Small intestine (tissue), 7 donors: ENCODE measurements around the gene BCL3. TPM values are rescaled to one million over a fixed set of nuclear protein-coding genes. Genes with fewer than 3 reads are reported as not detected.
A peak's percentile ranks its signal among the peaks of the same experiment; 100 is the strongest.
"Not testable (repeated sequence)": the region's sequence is repeated elsewhere in the genome, so short reads cannot be mapped to it uniquely, and the experiment has no call there.

Source experiments
- DNase-seq, 2 donors: peaks; one replicate each; pipeline versions ENCODE4 v3.0.0 to v3.0.0-alpha.2; 2013
- FAIRE-seq: peaks from 2 replicates; lab custom pipeline; 2012; peaks lifted over from hg19 to GRCh38; lab: Jason Lieb, UNC
- H3K27ac ChIP-seq, 3 donors: one replicate each; pipeline ENCODE4 v1.5.1; 2013; ENCODE audit warnings: low read length in 2 of 3, mild to moderate bottlenecking in 2 of 3, control low read depth in 1 of 3, inconsistent platforms in 1 of 3, low read depth in 1 of 3, moderate library complexity in 1 of 3
- H3K27me3 ChIP-seq, 3 donors: one replicate each; pipeline ENCODE4 v1.6.1; 2013; ENCODE audit warnings: low read length in 3 of 3, inconsistent platforms in 1 of 3; ENCODE audit not compliant: control insufficient read depth in 3 of 3, insufficient read depth in 3 of 3
- H3K36me3 ChIP-seq, 3 donors: one replicate each; pipeline ENCODE4 v1.6.1; 2013; ENCODE audit warnings: low read length in 3 of 3, inconsistent platforms in 1 of 3, low read depth in 1 of 3, mild to moderate bottlenecking in 1 of 3, moderate library complexity in 1 of 3; ENCODE audit not compliant: control insufficient read depth in 3 of 3, insufficient read depth in 2 of 3
- H3K4me1 ChIP-seq, 3 donors: one replicate each; pipeline ENCODE4 v1.6.1; 2013; ENCODE audit warnings: low read length in 2 of 3, inconsistent platforms in 1 of 3, low read depth in 1 of 3, mild to moderate bottlenecking in 1 of 3, moderate library complexity in 1 of 3; ENCODE audit not compliant: control insufficient read depth in 3 of 3, insufficient read depth in 2 of 3
- H3K4me3 ChIP-seq, 3 donors: one replicate each; pipeline ENCODE4 v1.5.1; 2013; ENCODE audit warnings: low read length in 3 of 3, control low read depth in 1 of 3, inconsistent platforms in 1 of 3, low read depth in 1 of 3, mild to moderate bottlenecking in 1 of 3, moderate library complexity in 1 of 3
- H3K9me3 ChIP-seq, 2 donors: one replicate each; pipeline ENCODE4 v1.6.1; 2013; ENCODE audit warnings: low read depth in 1 of 2, low read length in 1 of 2; ENCODE audit not compliant: control insufficient read depth in 2 of 2, insufficient read depth in 1 of 2
- WGBS, 3 donors: extraction: QIAGEN DNeasy Blood & Tissue Kit; methylation state at CpG; one replicate each; pipeline ENCODE4 v1.1.7; 2013; 5-methylcytosine and 5-hydroxymethylcytosine counted together
- polyA plus RNA-seq, 4 donors: library from polyadenylated mRNA; stranded (reverse) in 3 of 4; unstranded in 1 of 4; fragments of 200-250 nt in 3 of 4; fragments of 120-200 nt in 1 of 4; gene quantifications; one replicate each; pipeline versions ENCODE4 v1.2.1 to v1.2.3, GENCODE V29; 2013
- donor health status: healthy with polysubstance abuse.
- donor health status: control.
- donor health status: control.
- donor health status: Bipolar disorder and iron deficiency.
- donor health status: healthy.

The BCL3 gene
- polyA plus RNA-seq, 4 donors, result 48.6 to 136 (median 77.3) TPM

GRCh38 chr19:44705502-44706010, 43.0 kb upstream of the BCL3 start:
- FAIRE-seq (no peak), DNase-seq (no peak)
- H3K27ac ChIP-seq, result no peak overlapping the region
- H3K9me3 ChIP-seq, result no peaks in the 10 kb centered on the region
- H3K4me1 ChIP-seq, result no peaks in the 10 kb centered on the region
- no peaks in the 10 kb centered on the region for H3K27me3 ChIP-seq
- WGBS, 3 donors, result 91 to 98% (median 94%) methylated on average over 12 of the region's 12 CpGs
- H3K4me3 ChIP-seq, result no peak overlapping the region
- H3K36me3 ChIP-seq, result peaks cover 0 to 6% (median 0%) of the 10 kb centered on the region in 3 donors

GRCh38 chr19:44706506-44707236, 41.8 kb upstream of the BCL3 start:
- H3K27me3 ChIP-seq, result no peaks in the 10 kb centered on the region
- H3K9me3 ChIP-seq, result no peaks in the 10 kb centered on the region
- H3K27ac ChIP-seq, result no peak overlapping the region
- no peak overlapping the region for H3K4me3 ChIP-seq
- H3K4me1 ChIP-seq, result no peaks in the 10 kb centered on the region
- FAIRE-seq (no peak), DNase-seq (no peak)
- 84 to 91% (median 85%) methylated on average over 6 of the region's 6 CpGs for WGBS, 3 donors
- peaks cover 0 to 6% (median 0%) of the 10 kb centered on the region in 3 donors for H3K36me3 ChIP-seq

GRCh38 chr19:44707794-44708193, 40.7 kb upstream of the BCL3 start:
- H3K36me3 ChIP-seq, result peaks cover 0 to 3% (median 0%) of the 10 kb centered on the region in 3 donors
- H3K4me1 ChIP-seq, result no peaks in the 10 kb centered on the region
- H3K27me3 ChIP-seq, result no peaks in the 10 kb centered on the region
- DNase-seq (no peak), FAIRE-seq (no peak)
- H3K27ac ChIP-seq, result no peak overlapping the region
- no peaks in the 10 kb centered on the region for H3K9me3 ChIP-seq
- no peak overlapping the region for H3K4me3 ChIP-seq
- WGBS, 3 donors, result 91 to 97% (median 96%) methylated on average over 16 to 20 of the region's 20 CpGs

- no peak overlapping the region for H3K27ac ChIP-seq
- no peaks in the 10 kb centered on the region for H3K4me1 ChIP-seq
- FAIRE-seq, result no peak
- WGBS, 3 donors, result 71 to 86% (median 73%) methylated on average over 5 of the region's 5 CpGs
- no peak for DNase-seq
- no peaks in the 10 kb centered on the region for H3K9me3 ChIP-seq
- H3K27me3 ChIP-seq, result no peaks in the 10 kb centered on the region
- no peak overlapping the region for H3K4me3 ChIP-seq
- peaks cover 0 to 2% (median 0%) of the 10 kb centered on the region in 3 donors for H3K36me3 ChIP-seq
These were observed 39.6 kb upstream of the BCL3 start for GRCh38 chr19:44708940-44709339.

GRCh38 chr19:44709434-44710266, 38.9 kb upstream of the BCL3 start:
- 79 to 91% (median 85%) methylated on average over 4 of the region's 4 CpGs for WGBS, 3 donors

GRCh38 chr19:44710483-44710882, 38.0 kb upstream of the BCL3 start:
- no peak for FAIRE-seq
- no peak for DNase-seq
- Histone ChIP-seq H3K4me3 (no peak overlapping the region), H3K27me3 (no peaks in the 10 kb centered on the region), H3K9me3 (peaks cover 0 to 9% of the 10 kb centered on the region in 2 donors), H3K36me3 (peaks cover 0 to 10% (median 0%) of the 10 kb centered on the region in 3 donors), H3K4me1 (no peaks in the 10 kb centered on the region), H3K27ac (no peak overlapping the region)
- WGBS, 3 donors, result 65 to 74% (median 70%) methylated on average over 13 to 14 of the region's 14 CpGs

More at GRCh38 chr19:44709434-44710266, 38.9 kb upstream of the BCL3 start:
- not testable (repeated sequence) for FAIRE-seq, DNase-seq, H3K9me3 ChIP-seq, H3K4me1 ChIP-seq, H3K27me3 ChIP-seq, H3K36me3 ChIP-seq, H3K4me3 ChIP-seq, H3K27ac ChIP-seq

GRCh38 chr19:44712864-44713515, 35.5 kb upstream of the BCL3 start:
- Histone ChIP-seq H3K27me3 (no peaks in the 10 kb centered on the region), H3K4me3 (no peak overlapping the region), H3K4me1 (no peaks in the 10 kb centered on the region), H3K9me3 (peaks cover 0 to 14% of the 10 kb centered on the region in 2 donors), H3K27ac (no peak overlapping the region), H3K36me3 (peaks cover 0 to 8% (median 0%) of the 10 kb centered on the region in 3 donors)
- DNase-seq, result peak in 1 of 2 donors; percentile 26
- WGBS, 3 donors, result 55 to 66% (median 65%) methylated on average over 4 of the region's 4 CpGs
- no peak for FAIRE-seq
